ENCODE measurements around the gene PTPA. TPM values are rescaled to one million over a fixed set of nuclear protein-coding genes. Genes with fewer than 3 reads are reported as not detected.

The PTPA gene
- total and polyA plus RNA-seq, 2 of the 4 experiments (the other 2 are of a cell fraction): 124 to 149 TPM

GRCh38 chr9:129178568-129179382 is 67.6 kb downstream of the PTPA start:
- no peak overlapping the region for H4K5ac ChIP-seq (ENCODE audit: low read depth, low read length)
- peak overlapping the region; percentile 36; the same call in 1 of the 2 replicates for H3K4me2 ChIP-seq (ENCODE audit: low read depth, low read length)
- H3K18ac ChIP-seq (ENCODE audit: low read depth, low read length): no peak overlapping the region
- no peak overlapping the region for H2BK5ac ChIP-seq (ENCODE audit: low read depth, low read length, poor library complexity, severe bottlenecking)
- peak overlapping the region; percentile 79 for H2AK9ac ChIP-seq (replicated peaks; ENCODE audit: low read depth, low read length, poor library complexity)
- H3K79me1 ChIP-seq (ENCODE audit: low read depth in 1 of 2, low read length in 2 of 2): peaks cover 0 to 9% of the 10 kb centered on the region in 2 experiments; a peak in 2 of 4 replicates
- H3K27ac ChIP-seq (ENCODE audit: insufficient read depth, low read length): no peak overlapping the region
- ChIA-PET CTCF (no interaction called here), POLR2A (ENCODE audit: unreplicated experiment) (interaction anchor here (0.5 to 2.0 kb wide), 15 partner anchors 12 to 1697 kb away, joined by 3 to 14 read pairs (median 3); no protein-coding TSS in a partner anchor)
- TF ChIP-seq MXI1 (IDR thresholded peaks at IDR 0.05; ENCODE audit: borderline replicate concordance, low read depth, low read length) (no peak), RCOR1 (IDR thresholded peaks at IDR 0.05; ENCODE audit: insufficient replicate concordance, low read length) (no peak), BHLHE40 (IDR thresholded peaks at IDR 0.05; ENCODE audit: low read depth, low read length) (no peak)
- no peaks in the 10 kb centered on the region for H3K27me3 ChIP-seq (ENCODE audit: control insufficient read depth, insufficient read depth, low read length)
- no peaks in the 10 kb centered on the region for H3K9me1 ChIP-seq (ENCODE audit: insufficient read depth, low read length)
- H4K91ac ChIP-seq (ENCODE audit: insufficient read depth, low read depth, low read length): no peak overlapping the region
- H3K23ac ChIP-seq (ENCODE audit: low read depth, low read length): no peak overlapping the region; the same call in 1 of the 2 replicates
- H3K14ac ChIP-seq (replicated peaks; ENCODE audit: low read depth, low read length): no peak overlapping the region
- H2BK20ac ChIP-seq (ENCODE audit: low read depth, low read length): no peak overlapping the region
- intact Hi-C loops (cut with micrococcal nuclease): loop anchor here (1.0 to 5.0 kb wide), 2 partner anchors 139 to 318 kb away; no protein-coding TSS in a partner anchor
- H3K4me3 ChIP-seq (ENCODE audit: insufficient read depth, low read depth, low read length): no peak overlapping the region
- H3K4ac ChIP-seq (ENCODE audit: low read depth, low read length): no peak overlapping the region
- H2BK120ac ChIP-seq (ENCODE audit: low read depth, low read length): no peak overlapping the region
- dilution Hi-C loops (cut with HindIII; ENCODE audit: low sequenced_read_pairs, unreplicated experiment): no loop called here
- ATAC-seq (ENCODE audit: low read depth) (no peak), DNase-seq (no peak)
- peak overlapping the region; percentile 89 for H2AFZ ChIP-seq (replicated peaks; ENCODE audit: low read length, poor library complexity)
- H3K4me1 ChIP-seq (ENCODE audit: control insufficient read depth, insufficient read depth, low read length): peaks cover 4% of the 10 kb centered on the region
- BruUV-seq (replicated peaks): no TSS peak
- H3K9ac ChIP-seq (ENCODE audit: low read depth, low read length): no peak overlapping the region
- H4K8ac ChIP-seq (ENCODE audit: low read depth in 2 of 2, low read length in 2 of 2): no peak overlapping the region
- WGBS, 2 experiments (ENCODE audit: extremely low coverage in 2 of 2, insufficient read length in 1 of 2): 16% methylated on average over 3 of the region's 45 CpGs; no CpG with 5 or more reads in 1 of the 2 experiments
- H2AK5ac ChIP-seq (ENCODE audit: low read depth, low read length): no peak overlapping the region
- peaks cover 16% of the 10 kb centered on the region for H4K20me1 ChIP-seq (ENCODE audit: insufficient read depth, low read length)
- H3K56ac ChIP-seq (ENCODE audit: extremely low read depth, insufficient read depth, low read length): no peak overlapping the region
- H3K36me3 ChIP-seq (ENCODE audit: control insufficient read depth, insufficient read depth, low read length): peaks cover 4% of the 10 kb centered on the region; the same call in 1 of the 2 replicates
- H2BK15ac ChIP-seq (ENCODE audit: low read depth, low read length): no peak overlapping the region
- H3K9me3 ChIP-seq (ENCODE audit: control insufficient read depth, insufficient read depth, low read length): no peaks in the 10 kb centered on the region
- in situ Hi-C loops (cut with MboI; ENCODE audit: low sequenced_read_pairs): no loop called here

All from IMR-90 (cell line).